TTC549 (cell line): ENCODE measurements around the gene LRRN3.
A peak's percentile ranks its signal among the peaks of the same experiment; 100 is the strongest.

ENCODE experiments used
- FAIRE-seq: peaks from 2 replicates; lab custom pipeline; 2012; peaks lifted over from hg19 to GRCh38; lab: Jason Lieb, UNC

The LRRN3 gene

GRCh38 chr7:111080495-111081105 lies 10.3 kb upstream of the LRRN3 start:
- no peak for FAIRE-seq

- no peak for FAIRE-seq
Observed at GRCh38 chr7:111081546-111082267, 9.2 kb upstream of the LRRN3 start.

- no peak for FAIRE-seq
Observed at GRCh38 chr7:111082351-111082750, 8.6 kb upstream of the LRRN3 start.

GRCh38 chr7:111083413-111083812 lies 7.5 kb upstream of the LRRN3 start:
- no peak for FAIRE-seq

GRCh38 chr7:111085356-111085755 lies 5.6 kb upstream of the LRRN3 start:
- FAIRE-seq, result no peak

GRCh38 chr7:111086532-111086931 lies 4.4 kb upstream of the LRRN3 start:
- FAIRE-seq, result no peak

GRCh38 chr7:111088328-111088727 lies 2.6 kb upstream of the LRRN3 start:
- no peak for FAIRE-seq

- FAIRE-seq, result peak; percentile 55
Observed at GRCh38 chr7:111089822-111090426, 1.0 kb upstream of the LRRN3 start.

- FAIRE-seq, result no peak
Observed at GRCh38 chr7:111091593-111092358, 849 bp downstream of the LRRN3 start.

- no peak for FAIRE-seq
Observed at GRCh38 chr7:111092406-111093236, 1.7 kb downstream of the LRRN3 start.

- FAIRE-seq, result no peak
Observed at GRCh38 chr7:111093496-111093895, 2.6 kb downstream of the LRRN3 start.

- FAIRE-seq, result no peak
Observed at GRCh38 chr7:111094419-111094818, 3.5 kb downstream of the LRRN3 start.

- no peak for FAIRE-seq
Observed at GRCh38 chr7:111096997-111097396, 6.1 kb downstream of the LRRN3 start.

- peak; percentile 32 for FAIRE-seq
Observed at GRCh38 chr7:111098011-111098925, 7.3 kb downstream of the LRRN3 start.

- FAIRE-seq, result no peak
Observed at GRCh38 chr7:111098926-111099250, 8.0 kb downstream of the LRRN3 start.

- no peak for FAIRE-seq
Observed at GRCh38 chr7:111101856-111102646, 11.1 kb downstream of the LRRN3 start.

- no peak for FAIRE-seq
Observed at GRCh38 chr7:111103136-111103535, 12.2 kb downstream of the LRRN3 start.

GRCh38 chr7:111103678-111104274 lies 12.8 kb downstream of the LRRN3 start:
- no peak for FAIRE-seq

GRCh38 chr7:111104710-111105109 lies 13.8 kb downstream of the LRRN3 start:
- no peak for FAIRE-seq

GRCh38 chr7:111105269-111105668 lies 14.3 kb downstream of the LRRN3 start:
- FAIRE-seq, result no peak
